Upper lobe of right lung (tissue), 1 donor: ENCODE data around the gene OR52K2. TPM values are rescaled to one million over a fixed set of nuclear protein-coding genes. Genes with fewer than 3 reads are reported as not detected.

ENCODE experiments used
- ATAC-seq: fragments of 200-7000 bp; cut with Tn5 transposase; one replicate; pipeline ENCODE4 v1.9.1; 2020; ENCODE audit warnings: mild to moderate bottlenecking, moderate library complexity
- DNase-seq: peaks from one replicate; pipeline ENCODE4 v3.0.0-alpha.2; 2020
- H3K27ac ChIP-seq: fragments of 200-600 bp; one replicate; pipeline ENCODE4 v1.8.0; 2022
- H3K27me3 ChIP-seq: fragments of 200-600 bp; one replicate; pipeline ENCODE4 v1.8.0; 2022; ENCODE audit warnings: mild to moderate bottlenecking
- H3K36me3 ChIP-seq: fragments of 200-600 bp; one replicate; pipeline ENCODE4 v1.8.0; 2022
- H3K4me1 ChIP-seq: fragments of 200-600 bp; one replicate; pipeline ENCODE4 v1.8.0; 2022
- H3K4me3 ChIP-seq: fragments of 200-600 bp; one replicate; pipeline ENCODE4 v1.8.0; 2022; ENCODE audit warnings: mild to moderate bottlenecking
- H3K9me3 ChIP-seq: fragments of 200-600 bp; one replicate; pipeline ENCODE4 v1.8.0; 2022
- CTCF ChIP-seq: fragments of 200-600 bp; IDR thresholded peaks from one replicate; pipeline ENCODE4 v1.8.0; 2022; ENCODE audit warnings: antibody characterized with exemption
- intact Hi-C: fragments of 100-400 bp; cut with DNase I; formaldehyde crosslinking; loops from one replicate; pipeline ENCODE4 v1.11.0; 2022
- total RNA-seq: library from RNA; stranded (reverse); fragmentation: NEBNext Ultra II Directional; extraction: Animal tissue kit (Norgen Biotek cat#: 25700); gene quantifications from one replicate; pipeline ENCODE4 v1.2.1, GENCODE V29; 2021
- donor health status: DM: no; HTN: yes; CAD: no; lungs with severe emphysema.

Gene OR52K2
- total RNA-seq, 1 donor from 2014 or later, result not detected

DNA sequence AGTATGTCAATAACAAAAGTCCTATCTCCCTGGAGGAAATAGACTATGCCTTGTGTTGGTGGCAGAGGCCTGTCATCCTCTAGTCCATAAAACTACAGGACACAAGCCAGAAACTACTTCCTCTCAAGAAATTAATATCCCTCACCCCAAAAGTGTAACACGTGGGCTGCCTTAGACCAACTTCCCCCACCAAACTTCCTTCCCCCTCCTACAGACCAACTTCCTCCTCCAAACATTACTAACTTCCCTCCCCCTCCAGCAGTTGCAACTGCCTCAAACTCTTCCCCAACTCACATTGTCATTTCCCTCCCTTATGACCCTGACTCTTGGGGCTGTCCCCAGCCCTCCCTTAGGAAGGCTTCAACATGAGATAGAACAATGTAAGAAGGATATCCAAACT is 6.3 kb downstream of the OR52K2 start:
- no peak for TF ChIP-seq CTCF
- intact Hi-C loops, result no loop called here
- no peaks in the 10 kb centered on the region for H3K27me3 ChIP-seq
- H3K27ac ChIP-seq, result no peak overlapping the region
- no peaks in the 10 kb centered on the region for H3K4me1 ChIP-seq
- H3K4me3 ChIP-seq, result no peak overlapping the region
- no peak for DNase-seq
- peak; percentile 92 for ATAC-seq
- no peaks in the 10 kb centered on the region for H3K36me3 ChIP-seq
- no peaks in the 10 kb centered on the region for H3K9me3 ChIP-seq

DNA sequence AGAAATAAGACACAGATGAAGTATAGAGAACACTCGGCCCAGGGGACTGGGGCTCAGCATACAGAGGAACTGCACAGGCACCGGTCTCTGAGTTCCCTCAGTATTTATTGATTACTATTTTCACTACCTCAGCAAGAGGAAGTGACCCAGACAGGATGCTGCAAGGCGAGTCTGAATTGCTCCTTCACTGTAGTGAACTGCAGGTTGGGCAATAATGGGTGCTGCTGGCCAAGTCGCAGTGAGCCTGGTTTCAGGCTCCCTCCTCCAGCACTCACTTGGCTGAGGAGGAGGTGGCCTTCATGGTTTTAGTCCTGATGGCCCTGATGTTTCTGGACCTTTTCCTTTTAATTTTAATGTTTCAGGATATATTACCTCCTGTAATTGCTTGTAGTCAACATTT is 10.4 kb downstream of the OR52K2 start:
- TF ChIP-seq CTCF, result no peak
- Histone ChIP-seq H3K27me3 (no peaks in the 10 kb centered on the region), H3K4me3 (no peak overlapping the region), H3K27ac (no peak overlapping the region), H3K9me3 (peaks cover 2% of the 10 kb centered on the region), H3K36me3 (no peaks in the 10 kb centered on the region), H3K4me1 (no peaks in the 10 kb centered on the region)
- intact Hi-C loops, result no loop called here
- ATAC-seq (peak; percentile 83), DNase-seq (no peak)

DNA sequence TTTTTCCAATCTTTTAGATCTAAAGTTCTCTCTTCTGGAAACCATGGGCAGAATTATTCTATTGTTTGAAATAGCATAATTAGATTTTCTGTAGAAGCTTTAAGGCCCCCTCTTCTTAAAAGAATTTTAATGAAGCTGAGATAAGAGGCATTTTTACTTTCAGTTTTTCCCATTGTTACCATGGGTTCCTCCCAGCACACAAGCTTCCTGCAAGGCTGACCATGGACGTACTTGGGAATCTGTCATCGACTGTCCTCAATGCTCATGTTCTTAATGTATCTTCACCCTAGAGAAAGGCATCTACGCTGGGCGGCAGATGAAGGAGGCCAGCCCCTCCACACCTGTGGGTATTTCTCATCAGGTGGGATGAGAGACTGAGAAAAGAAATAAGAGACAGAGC is 11.1 kb downstream of the OR52K2 start:
- DNase-seq, result no peak
- no peaks in the 10 kb centered on the region for H3K4me1 ChIP-seq
- no peak for ATAC-seq
- no peaks in the 10 kb centered on the region for H3K36me3 ChIP-seq
- H3K27me3 ChIP-seq, result no peaks in the 10 kb centered on the region
- no peak overlapping the region for H3K4me3 ChIP-seq
- TF ChIP-seq CTCF, result no peak
- intact Hi-C loops, result no loop called here
- peaks cover 6% of the 10 kb centered on the region for H3K9me3 ChIP-seq
- H3K27ac ChIP-seq, result no peak overlapping the region

DNA sequence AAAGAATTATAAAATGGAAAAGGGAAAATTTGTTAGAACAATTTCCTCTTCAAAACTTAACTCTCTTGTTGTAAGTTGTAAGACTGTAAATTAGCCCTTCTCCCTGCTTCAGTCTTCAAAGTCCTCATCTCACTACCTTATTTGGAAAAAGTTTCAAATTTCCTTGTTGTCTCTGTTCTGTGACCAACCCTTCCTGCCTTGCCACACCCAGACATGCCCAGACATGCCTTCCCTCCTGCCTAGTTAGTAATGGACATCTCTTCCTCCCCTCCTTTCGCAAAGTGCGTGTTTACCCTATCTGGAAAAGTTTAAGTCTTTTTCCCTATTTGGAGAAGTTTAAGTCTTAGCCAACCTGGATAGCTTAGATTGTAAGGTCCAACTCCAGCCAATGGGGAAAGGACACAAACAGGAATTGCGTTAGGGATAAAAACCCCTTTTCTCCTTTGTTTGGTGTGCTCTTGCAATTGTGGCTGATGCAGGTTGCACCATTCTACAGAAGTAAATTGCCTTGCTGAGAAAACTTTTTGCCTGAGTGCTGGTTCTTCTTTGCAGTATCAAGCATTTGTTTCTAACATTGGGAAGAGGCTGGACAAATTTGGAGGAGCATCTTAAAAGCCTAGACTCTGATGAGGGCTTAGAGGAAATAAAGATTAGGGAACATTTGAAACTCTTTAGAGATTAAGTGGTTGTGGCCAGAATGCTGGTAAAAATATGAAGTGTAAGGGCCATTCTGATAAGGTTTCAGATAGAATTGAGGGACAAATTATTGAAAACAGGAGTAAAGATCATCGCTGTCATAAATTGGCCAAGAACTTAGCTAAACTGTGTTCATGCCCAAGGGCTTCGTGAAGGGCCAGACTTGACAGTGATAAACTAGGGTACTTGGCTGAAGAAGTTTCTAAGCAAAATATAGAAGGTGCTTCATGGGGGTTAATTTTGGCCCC is 15.4 kb downstream of the OR52K2 start:
- no peak for ATAC-seq
- no peak for TF ChIP-seq CTCF
- no peak for DNase-seq
- Histone ChIP-seq H3K4me3 (no peak overlapping the region), H3K4me1 (no peaks in the 10 kb centered on the region), H3K36me3 (no peaks in the 10 kb centered on the region), H3K9me3 (peaks cover 6% of the 10 kb centered on the region), H3K27ac (no peak overlapping the region), H3K27me3 (no peaks in the 10 kb centered on the region)
- intact Hi-C loops, result no loop called here

GRCh38 chr11:4465407-4465806 is 16.3 kb downstream of the OR52K2 start:
- Histone ChIP-seq H3K4me1 (no peaks in the 10 kb centered on the region), H3K27ac (no peak overlapping the region), H3K9me3 (peaks cover 6% of the 10 kb centered on the region), H3K4me3 (no peak overlapping the region), H3K36me3 (no peaks in the 10 kb centered on the region), H3K27me3 (no peaks in the 10 kb centered on the region)
- ATAC-seq (no peak), DNase-seq (no peak)
- intact Hi-C loops, result no loop called here
- TF ChIP-seq CTCF, result no peak
